ENCODE measurements around the gene KDELR3. TPM values are rescaled to one million over a fixed set of nuclear protein-coding genes. Genes with fewer than 3 reads are reported as not detected.
A peak's percentile ranks its signal among the peaks of the same experiment; 100 is the strongest.

Gene KDELR3
- total RNA-seq, 1 experiment from 2014 or later: 7.3 TPM

DNA sequence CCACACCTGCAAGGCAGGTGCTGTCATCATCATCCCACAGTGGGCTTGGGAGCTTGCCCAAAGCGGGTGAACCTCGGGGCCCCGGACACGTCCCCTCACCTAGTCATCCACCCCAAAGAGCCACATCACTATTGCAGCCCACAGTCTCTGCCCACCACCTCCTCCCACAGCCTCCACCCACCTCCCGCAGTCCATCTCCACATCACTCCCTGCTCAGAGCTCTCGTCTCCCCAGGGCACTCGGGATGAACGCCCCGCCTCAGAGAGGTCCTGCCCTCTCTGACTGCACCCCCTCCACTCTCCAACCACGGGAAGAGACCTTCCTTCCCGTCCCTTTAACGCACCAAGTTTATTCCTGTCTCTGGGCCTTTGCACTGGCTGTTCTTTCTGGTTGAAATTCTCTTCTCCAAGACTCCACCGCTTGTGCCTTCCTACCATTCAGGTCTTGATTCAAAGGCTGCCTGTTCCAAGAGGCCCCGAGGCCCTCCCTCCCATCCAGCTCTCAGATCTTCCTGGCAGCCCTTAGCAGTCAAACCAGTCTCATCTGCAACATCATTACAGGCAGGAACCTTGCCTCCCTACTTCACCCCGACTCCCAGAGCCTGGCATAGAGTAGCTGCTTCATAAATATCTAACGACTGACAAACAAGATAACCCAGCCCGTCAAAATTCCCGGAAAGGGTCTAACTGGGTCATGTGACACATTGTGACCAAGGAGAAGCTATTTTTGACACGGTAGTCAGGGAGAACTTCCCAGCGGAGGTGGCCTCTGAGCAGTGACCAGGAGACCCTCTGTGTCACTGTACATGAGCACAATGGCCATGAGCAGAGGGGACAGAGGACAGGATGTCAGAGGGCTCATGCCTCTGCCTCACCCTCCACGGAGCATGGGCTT lies 24.0 kb upstream of the KDELR3 start:
- no peaks in the 10 kb centered on the region for H3K27me3 ChIP-seq (ENCODE audit: insufficient read depth, low read length)
- no peak overlapping the region for H3K56ac ChIP-seq (ENCODE audit: insufficient read length, low read depth, low read length)
- no peak overlapping the region for H3K23ac ChIP-seq (ENCODE audit: insufficient read length, low read depth, low read length)
- H3K36me3 Mint-ChIP-seq (ENCODE audit: insufficient read depth in 1 of 3, low read depth in 3 of 3): no peaks in the 10 kb centered on the region
- peaks cover 15% of the 10 kb centered on the region for H3K27me3 Mint-ChIP-seq (ENCODE audit: low read depth)
- no peaks in the 10 kb centered on the region for H3K9me3 ChIP-seq (ENCODE audit: control insufficient read depth, low read depth, low read length)
- H3K79me1 ChIP-seq (ENCODE audit: insufficient read depth, low read depth, low read length, poor library complexity, severe bottlenecking): no peaks in the 10 kb centered on the region
- H2BK5ac ChIP-seq (ENCODE audit: insufficient read length, low read length): no peak overlapping the region
- H4K91ac ChIP-seq (ENCODE audit: insufficient read length, low read depth, low read length): no peak overlapping the region
- peak overlapping the region in 1 of 3 experiments; percentile 9; a peak in 1 of 7 replicates for H3K27ac Mint-ChIP-seq
- no peak overlapping the region for H2AK5ac ChIP-seq (ENCODE audit: insufficient read length, low read length)
- no peak overlapping the region for H2BK12ac ChIP-seq (ENCODE audit: insufficient read length, low read depth, low read length)
- no peak overlapping the region for H3K14ac ChIP-seq (ENCODE audit: insufficient read depth, low read length)
- no peak overlapping the region for H4K8ac ChIP-seq (replicated peaks; ENCODE audit: insufficient read length, low read depth, low read length)
- no peak for DNase-seq
- no peak overlapping the region for H4K5ac ChIP-seq (ENCODE audit: insufficient read length, low read depth, low read length)
- no peak overlapping the region for H3K4me3 Mint-ChIP-seq
- no peaks in the 10 kb centered on the region for H4K20me1 ChIP-seq (ENCODE audit: control insufficient read depth, insufficient read depth, insufficient read length)
- no peak overlapping the region for H3K18ac ChIP-seq (ENCODE audit: insufficient read length, low read depth, low read length)
- H3K79me2 ChIP-seq (ENCODE audit: insufficient read depth, low read length): no peaks in the 10 kb centered on the region
- no peak overlapping the region for H2BK20ac ChIP-seq (ENCODE audit: low read depth, low read length, poor library complexity, severe bottlenecking)
- H3K9ac ChIP-seq (ENCODE audit: extremely low read depth, insufficient read length, low read length): no peak overlapping the region
- no CpG with 5 or more reads among the region's 21 CpGs for WGBS (ENCODE audit: extremely low coverage, insufficient read length, low lambda C conversion rate)
- H2BK15ac ChIP-seq (ENCODE audit: low read depth, low read length): no peak overlapping the region
- no peaks in the 10 kb centered on the region for H3K4me1 ChIP-seq (ENCODE audit: insufficient read depth, low read length)
- H2AFZ ChIP-seq (ENCODE audit: low read length): no peak overlapping the region
- H3K27ac ChIP-seq (ENCODE audit: insufficient read length, low read depth, low read length): no peak overlapping the region
- TF ChIP-seq, protein P1, sequence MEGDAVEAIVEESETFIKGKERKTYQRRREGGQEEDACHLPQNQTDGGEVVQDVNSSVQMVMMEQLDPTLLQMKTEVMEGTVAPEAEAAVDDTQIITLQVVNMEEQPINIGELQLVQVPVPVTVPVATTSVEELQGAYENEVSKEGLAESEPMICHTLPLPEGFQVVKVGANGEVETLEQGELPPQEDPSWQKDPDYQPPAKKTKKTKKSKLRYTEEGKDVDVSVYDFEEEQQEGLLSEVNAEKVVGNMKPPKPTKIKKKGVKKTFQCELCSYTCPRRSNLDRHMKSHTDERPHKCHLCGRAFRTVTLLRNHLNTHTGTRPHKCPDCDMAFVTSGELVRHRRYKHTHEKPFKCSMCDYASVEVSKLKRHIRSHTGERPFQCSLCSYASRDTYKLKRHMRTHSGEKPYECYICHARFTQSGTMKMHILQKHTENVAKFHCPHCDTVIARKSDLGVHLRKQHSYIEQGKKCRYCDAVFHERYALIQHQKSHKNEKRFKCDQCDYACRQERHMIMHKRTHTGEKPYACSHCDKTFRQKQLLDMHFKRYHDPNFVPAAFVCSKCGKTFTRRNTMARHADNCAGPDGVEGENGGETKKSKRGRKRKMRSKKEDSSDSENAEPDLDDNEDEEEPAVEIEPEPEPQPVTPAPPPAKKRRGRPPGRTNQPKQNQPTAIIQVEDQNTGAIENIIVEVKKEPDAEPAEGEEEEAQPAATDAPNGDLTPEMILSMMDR (conservative IDR thresholded peaks at IDR 0.05): no peak
- peaks cover 2% of the 10 kb centered on the region for H3K23me2 ChIP-seq (ENCODE audit: insufficient read length, low read depth, low read length, poor library complexity, severe bottlenecking)
- H3K4ac ChIP-seq (ENCODE audit: low read depth, low read length): no peak overlapping the region
- no peak overlapping the region for H3K4me2 ChIP-seq (ENCODE audit: insufficient read depth, insufficient read length, low read length)
- no peak overlapping the region for H3T11ph ChIP-seq (ENCODE audit: low read length)
- H3K9me3 Mint-ChIP-seq: no peaks in the 10 kb centered on the region; a peak in 1 of 5 replicates
- peaks cover 6 to 17% of the 10 kb centered on the region in 2 experiments for H3K4me1 Mint-ChIP-seq
- H2BK120ac ChIP-seq (ENCODE audit: low read depth, low read length, poor library complexity, severe bottlenecking): no peak overlapping the region

Data from H9 (cell line).